Measurements from ENCODE around the gene CTNND1. TPM values are rescaled to one million over a fixed set of nuclear protein-coding genes. Genes with fewer than 3 reads are reported as not detected.
"Not testable (repeated sequence)": the region's sequence is repeated elsewhere in the genome, so short reads cannot be mapped to it uniquely, and the experiment has no call there.

Gene CTNND1
- total and polyA plus RNA-seq, 3 donors from 2014 or later = 134 to 227 (median 178) TPM

GRCh38 chr11:57823859-57824258 is 62.3 kb downstream of the CTNND1 start:
- Histone ChIP-seq H3K9me3 (no peaks in the 10 kb centered on the region), H3K4me1 (peaks cover 5% of the 10 kb centered on the region), H3K27ac (no peak overlapping the region), H3K27me3 (no peaks in the 10 kb centered on the region), H3K4me3 (no peak overlapping the region), H3K36me3 (ENCODE audit: low read depth, missing control alignments) (no peaks in the 10 kb centered on the region)
- DNase-seq = no peak
- WGBS, 2 donors = 78 to 88% methylated on average over 1 of the region's 1 CpG
- intact Hi-C loops (cut with DNase I; ENCODE audit: low total_unique reads) = no loop called here
- TF ChIP-seq POLR2A (IDR thresholded peaks at IDR 0.05) = no peak
- no peak for TF ChIP-seq CTCF (IDR thresholded peaks at IDR 0.05)

GRCh38 chr11:57834852-57835251 is 73.2 kb downstream of the CTNND1 start:
- 92 to 100% methylated on average over 1 of the region's 1 CpG for WGBS, 2 donors

GRCh38 chr11:57838609-57839008 is 77.0 kb downstream of the CTNND1 start:
- WGBS, 2 donors = 98% methylated on average over 3 of the region's 3 CpGs

More at GRCh38 chr11:57834852-57835251, 73.2 kb downstream of the CTNND1 start:
- no peaks in the 10 kb centered on the region for H3K27me3 ChIP-seq
- DNase-seq = no peak
- H3K9me3 ChIP-seq = no peaks in the 10 kb centered on the region
- no peak overlapping the region for H3K27ac ChIP-seq
- no peak overlapping the region for H3K4me3 ChIP-seq
- no peaks in the 10 kb centered on the region for H3K36me3 ChIP-seq (ENCODE audit: low read depth, missing control alignments)
- TF ChIP-seq CTCF (IDR thresholded peaks at IDR 0.05) = no peak
- TF ChIP-seq POLR2A (IDR thresholded peaks at IDR 0.05) = no peak
- intact Hi-C loops (cut with DNase I; ENCODE audit: low total_unique reads) = no loop called here
- H3K4me1 ChIP-seq = no peaks in the 10 kb centered on the region

GRCh38 chr11:57842873-57843272 is 81.3 kb downstream of the CTNND1 start:
- Histone ChIP-seq H3K4me3 (no peak overlapping the region), H3K27ac (no peak overlapping the region), H3K9me3 (no peaks in the 10 kb centered on the region), H3K4me1 (no peaks in the 10 kb centered on the region), H3K27me3 (no peaks in the 10 kb centered on the region), H3K36me3 (ENCODE audit: low read depth, missing control alignments) (no peaks in the 10 kb centered on the region)
- WGBS, 2 donors = 63 to 84% methylated on average over 1 of the region's 1 CpG
- TF ChIP-seq POLR2A (IDR thresholded peaks at IDR 0.05) = no peak
- TF ChIP-seq CTCF (IDR thresholded peaks at IDR 0.05) = no peak
- intact Hi-C loops (cut with DNase I; ENCODE audit: low total_unique reads) = no loop called here
- DNase-seq = no peak

More at GRCh38 chr11:57838609-57839008, 77.0 kb downstream of the CTNND1 start:
- H3K36me3 ChIP-seq (ENCODE audit: low read depth, missing control alignments); H3K9me3 ChIP-seq; DNase-seq; H3K27me3 ChIP-seq; intact Hi-C loops (cut with DNase I; ENCODE audit: low total_unique reads); H3K4me1 ChIP-seq; H3K27ac ChIP-seq; H3K4me3 ChIP-seq: not testable (repeated sequence)

GRCh38 chr11:57867966-57868365 is 106.4 kb downstream of the CTNND1 start:
- no peak for DNase-seq
- no peaks in the 10 kb centered on the region for H3K9me3 ChIP-seq
- no peaks in the 10 kb centered on the region for H3K27me3 ChIP-seq
- H3K36me3 ChIP-seq (ENCODE audit: low read depth, missing control alignments) = no peaks in the 10 kb centered on the region
- intact Hi-C loops (cut with DNase I; ENCODE audit: low total_unique reads) = loop anchor here (10.0 kb wide), 1 partner anchor 57 kb away; no protein-coding TSS in a partner anchor
- H3K4me3 ChIP-seq = no peak overlapping the region
- no peak for TF ChIP-seq CTCF (IDR thresholded peaks at IDR 0.05)
- no peak for TF ChIP-seq POLR2A (IDR thresholded peaks at IDR 0.05)
- no peak overlapping the region for H3K27ac ChIP-seq
- H3K4me1 ChIP-seq = no peaks in the 10 kb centered on the region

All from testis (tissue), 3 donors.